Measurements from ENCODE around the gene CHD5.

- TF ChIP-seq CTCF (IDR thresholded peaks at IDR 0.05 in 2 of 3, conservative IDR thresholded peaks at IDR 0.05 in 1 of 3; ENCODE audit: borderline replicate concordance in 1 of 3, insufficient read depth in 1 of 3, low read depth in 2 of 3, low read length in 2 of 3): no peak
- no peak for TF ChIP-seq MAX (IDR thresholded peaks at IDR 0.05)
- no peak for TF ChIP-seq JUND (IDR thresholded peaks at IDR 0.05)
Measured at GRCh38 chr1:6154525-6155319, 25.4 kb downstream of the CHD5 start.
